GM20000 (cell line): Measurements from ENCODE around the gene SEMA3F.

Experiments used
- DNase-seq: peaks from one replicate; pipeline ENCODE4 v3.0.0; 2012; ENCODE audit warnings: low spot score
- TF ChIP-seq, protein P1 (sequence below): IDR thresholded peaks from 2 replicates; pipeline ENCODE4 v1.5.1; 2012; ENCODE audit warnings: mild to moderate bottlenecking, control low read depth; ENCODE audit errors: extremely low read depth, missing control alignments

Gene SEMA3F

DNA sequence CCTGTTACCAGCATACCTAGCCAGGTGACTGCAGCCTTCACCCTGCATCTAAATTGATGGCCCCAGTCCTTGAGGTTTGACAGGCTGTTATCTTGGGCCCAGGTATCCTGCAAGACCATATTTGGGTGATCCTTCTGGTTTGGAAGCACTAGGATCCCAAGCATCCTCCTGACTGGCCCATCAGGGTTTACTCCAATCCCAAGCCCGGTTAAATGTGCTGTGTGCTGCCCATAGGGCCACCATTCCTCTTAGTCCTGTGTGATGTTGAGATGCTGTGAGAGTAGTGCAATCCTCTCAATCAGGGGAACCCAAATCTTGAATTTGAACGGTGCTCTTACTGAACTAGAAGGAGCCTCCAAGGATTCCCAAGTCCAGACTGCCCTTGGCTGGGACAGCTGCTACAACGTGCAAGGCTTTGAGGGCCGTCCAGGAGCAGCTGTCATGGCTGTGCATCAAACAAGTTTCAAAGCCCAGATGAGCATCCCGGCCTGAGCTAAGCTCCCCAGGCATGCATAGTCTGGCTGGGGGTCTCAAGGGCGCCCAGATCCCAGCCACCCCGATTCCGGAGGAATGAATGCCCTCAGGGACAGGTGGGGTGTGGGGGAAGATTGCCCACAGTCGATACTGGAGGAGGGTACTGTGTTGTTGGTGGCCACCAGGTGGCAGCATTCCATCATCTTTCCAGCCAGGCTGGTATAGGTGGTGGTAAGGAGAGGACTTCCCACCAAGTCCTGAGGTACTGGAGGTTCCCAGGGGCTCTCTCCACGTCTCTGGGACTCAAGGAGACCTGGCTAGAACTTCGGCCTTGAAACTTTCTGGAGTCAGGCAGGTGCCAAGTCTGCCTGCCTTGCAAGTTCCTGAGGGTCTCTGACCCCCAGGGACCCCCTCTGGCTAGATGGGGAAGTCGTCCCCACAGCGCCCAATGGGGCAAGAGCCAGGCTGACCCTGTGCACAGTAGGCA, 33.8 kb upstream of the SEMA3F start:
- TF ChIP-seq, protein P1, sequence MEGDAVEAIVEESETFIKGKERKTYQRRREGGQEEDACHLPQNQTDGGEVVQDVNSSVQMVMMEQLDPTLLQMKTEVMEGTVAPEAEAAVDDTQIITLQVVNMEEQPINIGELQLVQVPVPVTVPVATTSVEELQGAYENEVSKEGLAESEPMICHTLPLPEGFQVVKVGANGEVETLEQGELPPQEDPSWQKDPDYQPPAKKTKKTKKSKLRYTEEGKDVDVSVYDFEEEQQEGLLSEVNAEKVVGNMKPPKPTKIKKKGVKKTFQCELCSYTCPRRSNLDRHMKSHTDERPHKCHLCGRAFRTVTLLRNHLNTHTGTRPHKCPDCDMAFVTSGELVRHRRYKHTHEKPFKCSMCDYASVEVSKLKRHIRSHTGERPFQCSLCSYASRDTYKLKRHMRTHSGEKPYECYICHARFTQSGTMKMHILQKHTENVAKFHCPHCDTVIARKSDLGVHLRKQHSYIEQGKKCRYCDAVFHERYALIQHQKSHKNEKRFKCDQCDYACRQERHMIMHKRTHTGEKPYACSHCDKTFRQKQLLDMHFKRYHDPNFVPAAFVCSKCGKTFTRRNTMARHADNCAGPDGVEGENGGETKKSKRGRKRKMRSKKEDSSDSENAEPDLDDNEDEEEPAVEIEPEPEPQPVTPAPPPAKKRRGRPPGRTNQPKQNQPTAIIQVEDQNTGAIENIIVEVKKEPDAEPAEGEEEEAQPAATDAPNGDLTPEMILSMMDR, result peak; percentile 46
- peak; percentile 88 for DNase-seq

DNA sequence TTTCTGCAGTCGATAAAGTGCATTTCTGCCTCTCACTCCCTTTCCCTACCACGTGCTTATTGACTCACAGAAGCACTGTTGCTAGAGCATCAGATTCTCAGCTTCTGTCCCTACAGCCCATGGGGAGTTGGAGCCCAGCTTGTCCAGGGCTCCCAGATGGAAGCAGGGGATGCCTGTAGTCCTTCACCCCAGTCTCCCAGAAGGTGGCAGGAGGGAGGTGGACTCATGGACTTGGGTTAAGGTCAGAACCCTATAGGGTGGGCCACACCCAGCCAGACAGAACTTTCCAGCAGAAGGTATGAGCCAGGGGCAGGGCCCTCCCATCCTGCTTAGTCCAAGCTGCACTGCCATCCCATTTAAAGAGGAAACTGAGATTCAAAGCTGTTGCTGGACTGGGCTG, 33.1 kb upstream of the SEMA3F start:
- peak; percentile 26 for DNase-seq
- TF ChIP-seq, protein P1, result no peak

DNA sequence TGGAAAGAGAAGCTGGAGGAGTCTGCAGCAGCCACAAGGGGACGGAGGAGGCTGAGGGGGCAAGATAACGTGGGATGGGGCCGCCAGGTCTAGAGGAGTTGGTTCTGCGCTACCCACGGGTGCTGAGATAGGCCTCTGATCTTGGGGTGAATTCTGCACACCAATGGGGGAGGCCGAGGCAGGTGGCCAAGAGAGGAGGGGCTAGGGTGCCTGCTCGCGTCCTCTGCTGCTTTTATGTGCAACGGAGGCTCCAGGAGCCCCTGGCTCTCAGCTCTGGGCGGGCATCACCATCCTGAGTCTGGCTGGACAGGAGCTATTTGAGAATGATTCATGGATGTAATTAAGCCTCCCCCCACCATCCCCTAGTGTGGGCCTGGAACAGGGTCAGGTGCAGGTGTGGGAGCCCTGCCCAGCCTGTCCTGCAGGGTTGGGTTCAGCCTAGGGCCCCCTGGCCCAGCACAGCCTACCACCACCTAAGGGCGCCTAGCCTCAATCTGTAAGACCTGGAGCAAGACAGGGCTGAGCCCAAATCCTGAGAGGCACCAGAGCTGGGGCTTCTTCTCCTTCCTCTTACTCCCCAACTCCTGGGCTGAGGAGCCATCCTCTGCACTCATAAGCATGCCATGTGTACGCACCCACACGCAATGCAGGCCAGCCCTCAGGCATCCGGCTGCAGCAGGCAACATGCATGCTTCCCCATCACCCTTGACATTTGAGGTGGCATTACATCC, 32.3 kb upstream of the SEMA3F start:
- peak; percentile 25 for DNase-seq
- TF ChIP-seq, protein P1, result no peak

DNA sequence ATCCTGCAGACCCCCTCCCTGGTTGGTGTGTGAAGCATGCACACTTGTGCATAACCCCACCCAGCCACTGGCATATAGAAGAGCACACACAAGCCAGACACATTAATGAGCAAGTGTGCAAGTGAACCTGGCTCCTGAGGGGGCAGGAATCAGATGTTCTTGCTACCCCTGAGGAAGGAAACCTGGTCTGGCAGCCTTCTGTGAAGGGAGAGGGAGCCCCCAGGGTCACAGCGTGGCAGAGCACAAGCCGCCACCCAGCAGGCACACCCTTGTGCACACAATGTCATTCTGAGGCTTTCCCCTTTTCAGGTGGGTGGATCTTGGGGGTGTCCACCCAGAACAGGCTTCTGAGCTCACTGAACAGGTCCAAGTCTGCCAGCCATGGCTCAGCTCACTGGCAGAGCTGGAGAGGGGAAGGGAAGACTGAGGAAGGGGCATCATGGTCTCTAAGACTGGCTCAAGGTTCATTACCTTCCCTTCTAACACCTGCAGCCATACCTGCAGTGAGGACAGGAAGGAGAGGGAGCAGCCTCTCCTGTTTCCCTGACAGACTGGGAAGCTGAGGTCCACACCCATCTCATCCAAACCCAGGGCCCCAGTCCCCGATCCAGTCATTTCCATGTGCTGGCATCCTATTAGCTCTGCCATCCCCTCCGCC, 31.6 kb upstream of the SEMA3F start:
- peak; percentile 29 for DNase-seq
- TF ChIP-seq, protein P1, result no peak

DNA sequence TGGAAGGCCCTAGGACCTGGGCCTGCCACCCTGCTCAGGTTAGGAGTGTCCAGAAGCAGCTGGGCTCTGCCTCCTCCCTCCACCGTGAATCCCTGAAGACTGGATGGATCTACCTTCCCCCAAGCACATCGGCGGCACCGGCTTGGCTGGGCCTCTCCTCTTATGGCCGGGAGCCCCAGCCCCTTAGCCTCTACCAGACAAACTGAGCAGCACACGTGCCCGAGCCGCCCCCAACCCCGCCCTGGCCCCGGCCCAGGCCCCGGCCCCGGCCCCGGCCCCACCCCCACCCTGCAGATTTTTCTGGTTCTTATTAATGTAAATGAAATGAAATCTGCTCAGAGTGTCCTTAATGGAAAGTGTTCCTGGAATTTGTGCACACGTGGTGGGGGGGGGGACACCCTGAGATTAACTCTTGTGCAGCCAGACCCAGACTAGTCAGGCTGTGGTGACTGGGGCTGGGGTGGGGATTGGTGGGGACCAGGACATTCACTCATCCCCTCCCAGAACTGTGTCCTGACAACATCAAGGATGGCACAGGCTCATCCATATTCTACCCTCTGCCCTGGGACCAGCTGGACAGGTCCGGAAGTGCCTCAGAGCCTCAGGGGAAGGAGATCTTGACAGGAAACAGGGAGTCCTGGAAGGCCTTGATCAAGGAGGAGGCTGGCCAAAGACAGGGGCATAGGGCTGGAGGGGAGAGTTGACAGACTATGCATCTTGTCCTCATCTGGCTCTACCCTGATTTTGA, 30.9 kb upstream of the SEMA3F start:
- DNase-seq, result peak; percentile 18
- TF ChIP-seq, protein P1, result no peak

DNA sequence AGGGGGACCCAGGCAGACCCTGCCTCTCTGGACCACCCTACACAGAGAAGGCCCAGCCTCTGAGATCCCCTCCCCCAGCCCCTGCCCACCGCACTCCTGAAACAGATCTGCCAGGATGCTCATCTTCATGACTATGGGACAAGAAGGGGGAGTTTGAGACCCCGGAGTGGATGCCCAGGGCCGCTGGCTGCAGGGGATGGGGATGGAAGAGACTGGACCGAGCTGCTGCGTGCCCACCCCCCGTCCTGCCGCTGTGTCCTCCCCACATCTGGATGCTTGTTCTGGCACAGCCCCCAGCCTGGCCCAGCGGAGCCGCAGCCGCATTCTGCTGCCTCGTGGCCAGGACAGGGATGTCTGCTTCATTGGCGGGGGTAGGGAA, 30.3 kb upstream of the SEMA3F start:
- DNase-seq, result peak; percentile 12
- TF ChIP-seq, protein P1, result no peak
